ENCODE measurements around the gene ZNF736.

Gene ZNF736

DNA sequence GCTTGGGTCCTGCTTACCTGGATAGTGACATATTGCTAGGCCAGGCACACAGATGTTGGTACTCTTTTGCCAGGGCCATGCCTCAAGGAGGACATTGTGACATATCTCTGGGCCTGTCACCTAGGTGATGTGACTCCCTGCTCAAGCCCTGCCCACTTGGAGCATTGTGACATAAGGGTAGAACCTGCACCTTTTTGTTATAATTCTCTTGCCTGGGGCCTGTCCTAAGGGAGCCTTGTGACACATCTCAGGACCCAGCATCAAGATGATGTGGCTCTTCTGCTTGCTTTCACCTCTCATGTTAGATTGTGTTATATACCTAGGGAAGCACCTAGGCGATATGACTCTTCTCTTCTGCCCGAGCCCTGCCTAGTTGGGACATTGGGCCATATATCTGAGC, 57.4 kb downstream of the ZNF736 start:
- no peak for TF ChIP-seq EZH2phosphoT487 (IDR thresholded peaks at IDR 0.05; ENCODE audit: borderline replicate concordance, low read length)
- TF ChIP-seq, protein P1, sequence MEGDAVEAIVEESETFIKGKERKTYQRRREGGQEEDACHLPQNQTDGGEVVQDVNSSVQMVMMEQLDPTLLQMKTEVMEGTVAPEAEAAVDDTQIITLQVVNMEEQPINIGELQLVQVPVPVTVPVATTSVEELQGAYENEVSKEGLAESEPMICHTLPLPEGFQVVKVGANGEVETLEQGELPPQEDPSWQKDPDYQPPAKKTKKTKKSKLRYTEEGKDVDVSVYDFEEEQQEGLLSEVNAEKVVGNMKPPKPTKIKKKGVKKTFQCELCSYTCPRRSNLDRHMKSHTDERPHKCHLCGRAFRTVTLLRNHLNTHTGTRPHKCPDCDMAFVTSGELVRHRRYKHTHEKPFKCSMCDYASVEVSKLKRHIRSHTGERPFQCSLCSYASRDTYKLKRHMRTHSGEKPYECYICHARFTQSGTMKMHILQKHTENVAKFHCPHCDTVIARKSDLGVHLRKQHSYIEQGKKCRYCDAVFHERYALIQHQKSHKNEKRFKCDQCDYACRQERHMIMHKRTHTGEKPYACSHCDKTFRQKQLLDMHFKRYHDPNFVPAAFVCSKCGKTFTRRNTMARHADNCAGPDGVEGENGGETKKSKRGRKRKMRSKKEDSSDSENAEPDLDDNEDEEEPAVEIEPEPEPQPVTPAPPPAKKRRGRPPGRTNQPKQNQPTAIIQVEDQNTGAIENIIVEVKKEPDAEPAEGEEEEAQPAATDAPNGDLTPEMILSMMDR (IDR thresholded peaks at IDR 0.05; ENCODE audit: low read depth, low read length, poor library complexity, severe bottlenecking), result no peak
- Histone ChIP-seq H3K27ac (ENCODE audit: low read depth, low read length) (no peak overlapping the region), H3K4me1 (ENCODE audit: control insufficient read depth, low read length) (no peaks in the 10 kb centered on the region), H3K4me3 (ENCODE audit: low read length) (no peak overlapping the region), H3K79me2 (ENCODE audit: control insufficient read depth, low read length) (no peaks in the 10 kb centered on the region), H3K9me3 (ENCODE audit: control insufficient read depth, insufficient read depth, low read length) (peaks cover 7% of the 10 kb centered on the region; the same call in 1 of the 2 replicates), H4K20me1 (ENCODE audit: control insufficient read depth, insufficient read depth, low read depth, low read length) (no peaks in the 10 kb centered on the region), H3F3A (ENCODE audit: control insufficient read depth, insufficient read depth) (no peaks in the 10 kb centered on the region), H3K27me3 (ENCODE audit: control insufficient read depth, low read length) (no peaks in the 10 kb centered on the region), H3K9me2 (replicated peaks; ENCODE audit: control insufficient read depth, low read length) (no peaks in the 10 kb centered on the region), H3K4me2 (ENCODE audit: low read length) (no peak overlapping the region), H3K36me3 (ENCODE audit: control insufficient read depth, low read length) (no peaks in the 10 kb centered on the region)

DNA sequence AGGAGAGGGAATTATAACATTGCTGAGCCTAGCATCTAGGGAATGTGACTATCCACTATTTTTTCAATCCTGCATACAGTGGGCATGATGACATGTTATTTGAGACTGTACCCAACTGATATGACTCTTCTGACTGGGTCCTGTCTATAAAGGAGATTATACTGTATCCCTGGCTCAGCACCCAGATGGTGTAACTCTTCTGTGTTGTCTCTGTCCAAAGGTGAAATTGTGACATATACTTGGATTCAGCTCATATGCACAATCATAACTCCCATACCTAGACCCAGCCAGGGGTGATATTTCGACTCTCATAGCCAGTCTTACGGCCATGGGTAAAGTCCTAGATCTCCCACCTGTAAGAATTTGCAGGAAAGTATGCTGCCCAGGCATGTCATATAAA, 59.3 kb downstream of the ZNF736 start:
- Histone ChIP-seq H3K9me3 (ENCODE audit: control insufficient read depth, insufficient read depth, low read length) (peaks cover 10% of the 10 kb centered on the region; the same call in 1 of the 2 replicates), H3K4me2 (ENCODE audit: low read length) (no peak overlapping the region), H3F3A (ENCODE audit: control insufficient read depth, insufficient read depth) (no peaks in the 10 kb centered on the region), H3K4me1 (ENCODE audit: control insufficient read depth, low read length) (no peaks in the 10 kb centered on the region), H3K27ac (ENCODE audit: low read depth, low read length) (no peak overlapping the region), H3K27me3 (ENCODE audit: control insufficient read depth, low read length) (no peaks in the 10 kb centered on the region), H3K9me2 (replicated peaks; ENCODE audit: control insufficient read depth, low read length) (no peaks in the 10 kb centered on the region), H3K36me3 (ENCODE audit: control insufficient read depth, low read length) (no peaks in the 10 kb centered on the region), H3K79me2 (ENCODE audit: control insufficient read depth, low read length) (no peaks in the 10 kb centered on the region), H3K4me3 (ENCODE audit: low read length) (no peak overlapping the region), H4K20me1 (ENCODE audit: control insufficient read depth, insufficient read depth, low read depth, low read length) (no peaks in the 10 kb centered on the region)
- TF ChIP-seq, protein P1 (IDR thresholded peaks at IDR 0.05; ENCODE audit: low read depth, low read length, poor library complexity, severe bottlenecking), result no peak

DNA sequence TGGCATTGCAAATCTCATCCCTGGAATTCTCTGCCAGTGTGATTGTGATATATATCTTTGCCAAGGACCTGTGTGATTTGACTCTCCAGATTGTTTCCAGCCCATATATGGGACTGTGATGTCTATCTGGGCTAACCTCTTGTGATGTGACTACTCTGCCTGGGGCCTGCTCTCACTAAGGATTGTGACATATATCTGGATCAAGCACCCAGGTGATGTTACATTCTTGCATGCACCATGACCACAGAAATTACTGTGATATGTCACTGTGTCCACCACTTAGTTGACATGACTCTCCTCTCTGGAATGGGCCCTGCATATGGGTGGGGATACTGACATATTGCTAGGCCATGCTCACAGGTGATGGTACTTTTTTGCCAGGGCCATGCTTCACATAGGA, 86.6 kb downstream of the ZNF736 start:
- no peaks in the 10 kb centered on the region for H3K79me2 ChIP-seq (ENCODE audit: control insufficient read depth, low read length)

More for the DNA sequence above, 86.6 kb downstream of the ZNF736 start:
- Histone ChIP-seq H3K4me3 (ENCODE audit: low read length) (no peak overlapping the region), H3K27ac (ENCODE audit: low read depth, low read length) (no peak overlapping the region), H3K9me3 (ENCODE audit: control insufficient read depth, insufficient read depth, low read length) (peaks cover 8% of the 10 kb centered on the region; the same call in 1 of the 2 replicates), H4K20me1 (ENCODE audit: control insufficient read depth, insufficient read depth, low read depth, low read length) (no peaks in the 10 kb centered on the region), H3F3A (ENCODE audit: control insufficient read depth, insufficient read depth) (no peaks in the 10 kb centered on the region), H3K4me1 (ENCODE audit: control insufficient read depth, low read length) (no peaks in the 10 kb centered on the region), H3K27me3 (ENCODE audit: control insufficient read depth, low read length) (no peaks in the 10 kb centered on the region), H3K36me3 (ENCODE audit: control insufficient read depth, low read length) (no peaks in the 10 kb centered on the region), H3K4me2 (ENCODE audit: low read length) (no peak overlapping the region), H3K9me2 (replicated peaks; ENCODE audit: control insufficient read depth, low read length) (no peaks in the 10 kb centered on the region)
- no peak for TF ChIP-seq EZH2phosphoT487 (IDR thresholded peaks at IDR 0.05; ENCODE audit: borderline replicate concordance, low read length)
